Measurements from ENCODE around the gene DES. TPM values are rescaled to one million over a fixed set of nuclear protein-coding genes. Genes with fewer than 3 reads are reported as not detected.

DES gene
- polyA plus RNA-seq, 1 experiment = 7.0 TPM

DNA sequence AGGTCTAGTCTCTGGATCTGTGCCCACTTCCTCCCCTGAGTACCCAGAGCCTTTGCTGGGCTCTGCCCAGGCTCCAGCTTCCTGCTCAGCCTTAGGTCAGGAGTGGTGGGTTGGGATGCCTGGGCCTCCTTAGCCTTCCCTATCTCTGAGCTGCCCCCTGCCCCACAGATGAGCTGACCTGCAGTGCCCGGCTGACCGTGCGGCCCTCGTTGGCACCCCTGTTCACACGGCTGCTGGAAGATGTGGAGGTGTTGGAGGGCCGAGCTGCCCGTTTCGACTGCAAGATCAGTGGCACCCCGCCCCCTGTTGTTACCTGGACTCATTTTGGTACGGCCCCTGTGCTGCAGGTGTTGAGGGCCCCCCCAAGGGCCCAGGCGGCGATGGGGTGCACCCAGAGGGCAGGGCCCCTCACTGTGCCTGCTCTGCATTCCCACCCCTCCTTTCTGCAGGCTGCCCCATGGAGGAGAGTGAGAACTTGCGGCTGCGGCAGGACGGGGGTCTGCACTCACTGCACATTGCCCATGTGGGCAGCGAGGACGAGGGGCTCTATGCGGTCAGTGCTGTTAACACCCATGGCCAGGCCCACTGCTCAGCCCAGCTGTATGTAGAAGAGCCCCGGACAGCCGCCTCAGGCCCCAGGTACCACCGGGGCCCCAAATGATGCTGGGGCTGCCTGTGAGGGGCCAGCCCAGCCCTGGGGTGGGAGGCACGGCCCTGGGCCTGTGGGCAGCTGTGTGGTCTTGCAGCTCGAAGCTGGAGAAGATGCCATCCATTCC is 50.4 kb downstream of the DES start:
- DNase-seq (ENCODE audit: low read depth) = no peak
- TF ChIP-seq, protein P1, sequence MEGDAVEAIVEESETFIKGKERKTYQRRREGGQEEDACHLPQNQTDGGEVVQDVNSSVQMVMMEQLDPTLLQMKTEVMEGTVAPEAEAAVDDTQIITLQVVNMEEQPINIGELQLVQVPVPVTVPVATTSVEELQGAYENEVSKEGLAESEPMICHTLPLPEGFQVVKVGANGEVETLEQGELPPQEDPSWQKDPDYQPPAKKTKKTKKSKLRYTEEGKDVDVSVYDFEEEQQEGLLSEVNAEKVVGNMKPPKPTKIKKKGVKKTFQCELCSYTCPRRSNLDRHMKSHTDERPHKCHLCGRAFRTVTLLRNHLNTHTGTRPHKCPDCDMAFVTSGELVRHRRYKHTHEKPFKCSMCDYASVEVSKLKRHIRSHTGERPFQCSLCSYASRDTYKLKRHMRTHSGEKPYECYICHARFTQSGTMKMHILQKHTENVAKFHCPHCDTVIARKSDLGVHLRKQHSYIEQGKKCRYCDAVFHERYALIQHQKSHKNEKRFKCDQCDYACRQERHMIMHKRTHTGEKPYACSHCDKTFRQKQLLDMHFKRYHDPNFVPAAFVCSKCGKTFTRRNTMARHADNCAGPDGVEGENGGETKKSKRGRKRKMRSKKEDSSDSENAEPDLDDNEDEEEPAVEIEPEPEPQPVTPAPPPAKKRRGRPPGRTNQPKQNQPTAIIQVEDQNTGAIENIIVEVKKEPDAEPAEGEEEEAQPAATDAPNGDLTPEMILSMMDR (IDR thresholded peaks at IDR 0.05; ENCODE audit: insufficient read depth, low read depth, low read length) = no peak
- peaks cover 53% of the 10 kb centered on the region for H3K36me3 ChIP-seq (ENCODE audit: control insufficient read depth, insufficient read depth, low read length)
- CTCF ChIA-PET = interaction anchor here (0.6 to 3.0 kb wide), 9 partner anchors 9 to 1788 kb away, joined by 3 to 17 read pairs (median 6); partner anchors contain the start of gene GMPPA
- no peak overlapping the region for H3K4me3 ChIP-seq (ENCODE audit: low read depth, low read length)
- H3K27me3 ChIP-seq (ENCODE audit: control insufficient read depth, insufficient read depth, low read length) = no peaks in the 10 kb centered on the region
- POLR2A ChIA-PET = interaction anchor here (0.6 kb wide), 1 partner anchor 30 kb away, joined by 4 read pairs; the partner anchor contains the start of gene GMPPA

DNA sequence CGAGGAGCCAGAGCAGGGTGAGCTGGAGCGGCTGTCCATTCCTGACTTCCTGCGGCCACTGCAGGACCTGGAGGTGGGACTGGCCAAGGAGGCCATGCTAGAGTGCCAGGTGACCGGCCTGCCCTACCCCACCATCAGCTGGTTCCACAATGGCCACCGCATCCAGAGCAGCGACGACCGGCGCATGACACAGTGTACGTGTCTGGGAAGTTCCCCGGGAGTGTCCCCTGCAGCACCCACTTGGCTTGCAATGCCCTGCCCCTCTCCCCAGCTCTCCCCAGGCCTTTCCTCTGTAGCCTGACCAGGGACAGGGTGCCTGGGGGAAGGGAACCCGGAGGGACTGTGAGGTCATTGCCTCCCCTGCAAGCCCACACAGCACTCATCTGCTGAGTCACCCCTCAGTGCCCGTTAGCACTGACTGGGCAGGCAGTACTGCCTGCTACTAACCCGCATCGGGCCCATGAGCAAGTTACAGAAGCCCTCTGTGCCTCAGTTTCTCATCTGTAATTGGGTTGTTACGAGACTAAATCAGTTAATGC is 51.1 kb downstream of the DES start:
- DNase-seq (ENCODE audit: low read depth) = no peak
- peaks cover 52% of the 10 kb centered on the region for H3K36me3 ChIP-seq (ENCODE audit: control insufficient read depth, insufficient read depth, low read length)
- H3K27me3 ChIP-seq (ENCODE audit: control insufficient read depth, insufficient read depth, low read length) = no peaks in the 10 kb centered on the region
- POLR2A ChIA-PET = interaction anchor here (0.6 kb wide), 1 partner anchor 29 kb away, joined by 4 read pairs; the partner anchor contains the start of gene GMPPA
- CTCF ChIA-PET = interaction anchor here (1.0 to 3.0 kb wide), 4 partner anchors 10 to 67 kb away, joined by 3 to 17 read pairs (median 4); a partner anchor contains a TSS
- TF ChIP-seq, protein P1 (IDR thresholded peaks at IDR 0.05; ENCODE audit: insufficient read depth, low read depth, low read length) = no peak
- no peak overlapping the region for H3K4me3 ChIP-seq (ENCODE audit: low read depth, low read length)

DNA sequence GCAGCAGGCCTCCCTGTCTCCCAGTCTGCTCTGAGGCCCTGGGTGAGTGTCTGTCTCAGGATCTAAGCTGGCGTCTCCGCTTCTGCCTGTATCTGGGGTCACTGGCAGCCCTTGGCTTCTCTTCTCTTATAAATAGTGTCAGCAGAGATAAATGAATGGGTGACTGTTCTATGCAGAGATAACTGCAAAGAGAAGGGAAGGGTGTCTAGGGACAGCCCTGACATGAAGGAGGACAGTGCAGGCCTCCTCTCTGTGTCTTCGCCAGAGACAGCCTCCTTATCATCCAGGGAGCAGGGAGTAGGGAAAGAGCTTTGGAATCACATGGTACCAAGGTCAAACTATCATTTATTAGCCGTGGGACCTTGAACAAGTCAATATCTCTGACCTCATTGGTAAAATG is 52.3 kb downstream of the DES start:
- POLR2A ChIA-PET = no interaction called here
- Histone ChIP-seq H3K36me3 (ENCODE audit: control insufficient read depth, insufficient read depth, low read length) (peaks cover 43% of the 10 kb centered on the region), H3K4me3 (ENCODE audit: low read depth, low read length) (no peak overlapping the region), H3K27me3 (ENCODE audit: control insufficient read depth, insufficient read depth, low read length) (no peaks in the 10 kb centered on the region)
- DNase-seq (ENCODE audit: low read depth) = no peak
- TF ChIP-seq, protein P1 (IDR thresholded peaks at IDR 0.05; ENCODE audit: insufficient read depth, low read depth, low read length) = no peak
- CTCF ChIA-PET = interaction anchor here (1.5 to 2.0 kb wide), 3 partner anchors 10 to 25 kb away, joined by 3 to 8 read pairs (median 6); a partner anchor contains a TSS

GRCh38 chr2:219471476-219472371 is 53.5 kb downstream of the DES start:
- TF ChIP-seq, protein P1 (IDR thresholded peaks at IDR 0.05; ENCODE audit: insufficient read depth, low read depth, low read length) = no peak
- Histone ChIP-seq H3K27me3 (ENCODE audit: control insufficient read depth, insufficient read depth, low read length) (no peaks in the 10 kb centered on the region), H3K4me3 (ENCODE audit: low read depth, low read length) (no peak overlapping the region), H3K36me3 (ENCODE audit: control insufficient read depth, insufficient read depth, low read length) (peaks cover 34% of the 10 kb centered on the region)
- ChIA-PET POLR2A (no interaction called here), CTCF (interaction anchor here (0.9 to 2.0 kb wide), 4 partner anchors 12 to 58 kb away, joined by 4 to 12 read pairs (median 6); no protein-coding TSS in a partner anchor)
- DNase-seq (ENCODE audit: low read depth) = no peak

Data from BJ (cell line).